Astrocyte of the hippocampus (primary cell): ENCODE measurements around the gene CTIF.

Source experiments
- DNase-seq: peaks from one replicate; pipeline ENCODE4 v3.0.0; 2011; ENCODE audit warnings: low read depth, low spot score

Gene CTIF

DNA sequence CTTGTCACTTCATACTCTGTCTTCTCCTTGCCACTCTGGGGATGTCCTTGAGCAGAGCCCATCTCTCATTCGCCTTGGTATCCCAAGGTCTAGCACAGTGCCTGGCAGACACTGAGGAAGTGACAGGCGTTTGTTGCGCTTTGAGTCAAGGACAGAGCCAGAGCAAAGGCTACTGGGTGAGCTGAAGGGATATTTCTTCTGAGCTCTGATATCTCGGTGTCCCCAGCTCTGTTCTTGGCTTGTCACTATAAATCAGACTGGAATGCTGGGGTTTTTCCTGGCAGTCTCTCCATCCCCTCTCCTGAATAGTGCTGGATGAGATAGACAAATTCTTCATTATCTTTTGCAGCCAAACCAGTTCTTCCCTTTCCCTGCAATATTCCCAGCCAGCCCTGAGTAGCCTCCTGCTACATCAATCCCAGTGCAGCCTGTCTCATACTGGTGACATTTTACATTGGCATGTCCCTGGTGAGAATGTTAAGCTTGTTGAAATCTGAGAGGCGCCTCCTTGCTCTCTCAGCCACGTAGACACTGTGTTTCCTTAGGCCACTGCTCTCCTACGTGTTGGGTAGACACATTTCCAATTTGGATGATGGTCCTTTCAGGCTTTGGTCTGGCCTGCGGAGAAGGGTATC is 61.7 kb downstream of the CTIF start:
- peak; percentile 41 for DNase-seq

DNA sequence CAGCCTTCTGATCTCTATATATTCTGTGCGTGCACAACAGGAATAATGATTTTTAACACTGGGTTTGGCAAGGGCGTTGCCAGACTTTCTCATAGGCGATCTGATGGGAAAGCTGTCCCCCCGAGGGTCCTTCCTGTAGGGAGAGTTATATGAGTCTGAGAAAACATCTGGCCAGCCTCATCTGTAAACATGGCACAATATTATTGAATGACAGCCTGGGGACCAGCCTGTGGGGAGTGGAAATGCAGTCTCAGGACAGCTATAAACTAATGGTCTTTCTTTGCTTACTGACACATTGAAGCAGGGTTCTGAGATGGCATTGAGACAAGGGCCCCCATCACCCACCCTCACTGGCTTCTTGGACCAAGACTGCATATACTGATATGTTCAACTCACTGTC is 62.5 kb downstream of the CTIF start:
- DNase-seq, result no peak

DNA sequence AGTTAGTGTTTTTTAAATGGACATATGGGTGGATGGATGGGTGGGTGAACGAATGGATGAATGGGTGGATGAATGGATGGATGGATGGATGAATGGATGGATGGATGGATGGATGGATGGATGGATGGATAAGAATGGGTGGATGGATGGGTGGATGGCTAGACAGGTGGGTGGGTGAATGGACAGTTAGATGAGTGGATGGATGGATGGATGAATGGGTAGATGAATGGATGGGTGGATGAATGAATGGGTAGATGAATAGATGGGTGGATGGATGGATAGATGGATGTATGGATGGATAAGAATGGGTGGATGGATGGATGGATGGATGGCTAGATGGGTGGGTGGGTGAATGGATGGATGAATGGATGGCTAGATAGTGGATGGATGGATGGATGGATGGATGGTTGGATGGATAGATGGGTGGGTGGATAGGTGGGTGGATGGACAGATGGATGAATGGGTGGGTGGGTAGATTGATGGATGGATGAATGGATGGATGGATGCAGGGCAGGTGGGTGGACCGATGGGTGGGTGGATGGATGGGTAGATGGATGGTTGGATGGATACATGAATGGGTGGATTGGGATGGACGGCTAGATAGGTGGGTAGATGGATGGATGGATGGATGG is 64.0 kb downstream of the CTIF start:
- DNase-seq, result no peak

DNA sequence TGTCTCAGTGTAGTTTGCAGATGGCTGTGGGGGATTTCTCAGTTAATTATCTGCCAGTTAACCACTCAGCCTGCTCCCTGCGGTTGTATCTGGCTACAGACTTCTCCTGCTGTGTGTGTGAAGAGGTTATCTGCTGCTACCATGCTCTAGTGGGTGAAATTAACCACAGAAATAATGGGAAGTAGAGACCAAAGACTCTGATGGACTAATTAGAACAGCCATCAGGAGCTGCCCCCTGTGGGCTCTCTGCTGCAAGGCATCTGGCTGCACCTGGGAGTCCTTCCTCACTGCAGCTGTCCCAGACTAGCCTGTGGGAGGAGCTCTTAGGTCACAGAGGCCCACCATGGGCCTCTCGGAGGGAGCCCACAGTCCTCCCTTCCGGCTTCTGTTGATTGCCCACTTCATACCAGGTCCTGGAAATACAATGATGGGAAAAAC is 66.6 kb downstream of the CTIF start:
- peak; percentile 64 for DNase-seq

DNA sequence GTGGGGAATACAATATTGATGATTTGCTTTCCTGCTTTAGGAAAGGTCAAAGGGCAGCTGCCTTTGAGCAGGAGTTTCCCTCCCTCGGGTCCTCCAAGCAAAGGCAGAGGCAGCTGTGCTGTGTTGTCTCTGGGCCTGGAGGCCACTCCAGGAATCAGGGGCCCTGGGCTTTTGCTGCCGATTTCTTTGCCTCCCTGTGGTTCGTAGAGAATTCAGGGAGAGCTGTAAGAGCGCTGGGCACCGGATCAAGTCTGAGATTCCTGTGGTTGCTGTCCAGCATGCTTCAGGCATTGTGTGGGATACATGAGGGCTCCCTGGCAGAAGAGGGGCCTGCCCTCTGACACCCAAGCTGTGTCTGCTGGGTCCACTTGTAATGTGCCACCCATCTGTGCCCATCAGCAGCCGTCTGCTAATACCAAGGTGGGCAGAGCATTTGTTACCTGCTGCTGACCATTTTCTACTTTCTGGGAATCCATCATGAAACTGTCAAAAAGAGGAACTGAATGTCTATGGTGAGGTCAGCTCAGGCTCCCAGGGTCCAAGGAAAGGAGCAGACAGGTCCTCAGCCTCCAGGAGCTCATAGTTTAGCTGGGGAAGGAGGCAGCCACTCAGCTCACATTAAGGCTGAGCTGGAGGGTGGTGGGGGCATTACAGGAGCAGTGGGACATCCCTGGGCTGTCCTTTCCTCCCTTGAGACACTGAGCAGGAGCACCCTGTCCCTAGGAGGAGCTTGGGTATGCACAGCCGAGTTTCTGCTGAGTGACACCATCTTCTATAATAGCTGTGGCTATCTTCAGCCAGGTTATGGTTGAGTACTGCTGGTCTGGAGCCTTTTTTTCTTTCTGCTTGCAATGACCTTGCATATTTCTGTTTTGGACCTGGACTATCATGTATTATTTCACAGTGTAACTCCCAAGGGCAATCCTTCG is 68.5 kb downstream of the CTIF start:
- DNase-seq, result peak; percentile 98

DNA sequence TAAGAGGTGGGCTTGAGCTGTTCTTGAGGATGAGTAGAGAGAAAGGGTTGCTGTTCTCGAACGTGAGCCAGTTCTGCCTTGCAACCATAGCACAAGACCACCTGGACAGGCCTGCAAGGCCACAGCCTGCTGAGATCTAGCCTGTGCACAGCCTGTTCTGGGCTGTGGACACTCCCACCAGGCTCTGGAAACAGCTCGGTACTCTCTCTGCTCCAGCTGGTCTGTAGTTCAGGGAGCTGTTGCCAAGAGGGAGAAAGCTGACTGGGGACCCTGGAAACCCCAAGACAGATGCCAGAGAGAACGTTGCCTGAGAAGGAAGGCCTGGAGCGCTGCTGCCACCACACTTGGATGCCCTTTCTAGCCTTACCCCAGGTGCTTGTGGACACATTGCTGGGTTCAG is 69.8 kb downstream of the CTIF start:
- DNase-seq, result no peak

DNA sequence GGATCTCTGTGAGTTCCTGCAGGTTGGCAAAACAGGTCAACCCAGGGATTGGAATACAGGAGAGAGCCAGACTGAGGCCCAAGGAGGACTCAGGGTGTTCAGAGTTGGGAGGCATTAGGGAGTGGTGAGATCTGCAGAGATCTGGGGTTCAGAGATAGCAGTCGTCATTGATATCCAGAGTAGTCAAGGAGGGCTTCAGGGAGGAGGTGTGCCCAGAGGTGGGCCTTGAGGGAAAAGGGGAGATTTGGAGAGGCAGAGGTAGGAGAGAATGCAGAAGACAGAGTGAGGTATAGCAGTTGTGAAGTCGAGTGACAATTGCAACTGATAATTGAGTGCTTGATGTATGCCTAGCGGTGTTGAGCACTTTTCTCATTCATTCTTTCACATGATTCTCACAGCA is 70.3 kb downstream of the CTIF start:
- DNase-seq, result no peak

DNA sequence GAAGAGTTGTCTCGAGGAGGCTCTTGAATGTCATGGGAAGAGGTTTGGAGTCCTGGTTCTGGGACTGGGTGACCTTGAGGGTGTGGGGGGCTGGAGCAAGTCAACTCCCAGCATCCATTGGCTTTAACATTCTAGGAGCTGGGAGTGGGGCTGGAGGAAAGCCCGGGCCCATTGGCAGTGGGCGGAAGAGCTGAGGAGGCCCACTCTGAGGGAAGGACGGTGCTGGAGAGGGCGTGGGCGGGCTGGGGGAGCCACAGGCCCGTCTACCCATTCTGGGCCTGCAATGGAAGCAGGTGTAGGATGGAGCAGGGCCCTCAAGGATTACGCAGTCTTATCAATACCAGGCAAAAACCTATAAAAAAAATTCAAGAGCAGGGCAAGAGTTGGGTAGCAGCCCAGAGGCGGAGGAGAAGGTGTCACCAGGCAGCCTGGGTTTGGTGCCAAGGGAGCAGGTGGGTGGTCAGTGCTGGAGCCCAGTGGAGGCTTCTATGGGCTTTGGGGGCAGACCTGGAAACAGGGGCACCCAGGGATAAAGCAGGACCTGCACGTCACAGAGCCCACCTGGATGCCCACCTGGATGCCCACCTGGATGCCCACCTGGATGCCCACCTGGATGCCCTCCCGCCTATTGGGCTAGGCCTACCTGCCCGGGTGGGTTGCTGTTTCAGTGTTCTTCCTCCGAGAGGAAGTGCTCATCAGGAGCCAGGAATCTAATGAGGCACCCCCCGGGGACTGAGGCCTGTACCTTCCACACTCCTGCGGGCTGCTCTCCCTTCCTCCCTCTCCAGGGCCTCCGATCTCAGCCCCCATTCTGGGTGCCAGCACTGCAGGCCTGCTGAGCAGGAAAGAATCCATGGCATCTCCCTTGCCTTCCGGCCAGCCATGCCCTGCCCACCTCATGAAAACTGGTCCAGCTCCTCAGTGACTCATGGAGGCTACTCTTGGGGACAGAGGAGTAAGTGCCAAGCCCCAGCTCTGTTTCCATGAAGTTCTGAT is 71.3 kb downstream of the CTIF start:
- peak; percentile 77 for DNase-seq

DNA sequence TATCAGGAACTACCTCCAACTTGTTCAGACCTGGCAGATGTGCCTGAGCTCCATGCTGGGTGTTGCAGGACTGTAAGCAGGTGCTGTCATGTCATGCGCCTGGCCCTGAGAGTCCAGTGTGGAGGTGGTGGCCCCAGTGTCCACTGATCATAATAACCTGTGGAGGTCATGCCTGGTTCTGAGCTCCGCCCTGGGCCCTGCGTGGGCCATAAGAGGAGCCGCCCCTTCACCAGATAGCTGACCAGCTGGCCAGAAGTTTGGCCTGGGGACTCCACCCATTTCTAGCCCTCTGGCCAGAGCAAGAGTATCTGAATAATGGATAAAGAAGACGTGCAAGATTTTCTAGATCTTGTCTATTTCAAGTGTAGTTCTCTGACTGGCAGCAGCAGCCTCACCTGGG is 72.4 kb downstream of the CTIF start:
- no peak for DNase-seq

DNA sequence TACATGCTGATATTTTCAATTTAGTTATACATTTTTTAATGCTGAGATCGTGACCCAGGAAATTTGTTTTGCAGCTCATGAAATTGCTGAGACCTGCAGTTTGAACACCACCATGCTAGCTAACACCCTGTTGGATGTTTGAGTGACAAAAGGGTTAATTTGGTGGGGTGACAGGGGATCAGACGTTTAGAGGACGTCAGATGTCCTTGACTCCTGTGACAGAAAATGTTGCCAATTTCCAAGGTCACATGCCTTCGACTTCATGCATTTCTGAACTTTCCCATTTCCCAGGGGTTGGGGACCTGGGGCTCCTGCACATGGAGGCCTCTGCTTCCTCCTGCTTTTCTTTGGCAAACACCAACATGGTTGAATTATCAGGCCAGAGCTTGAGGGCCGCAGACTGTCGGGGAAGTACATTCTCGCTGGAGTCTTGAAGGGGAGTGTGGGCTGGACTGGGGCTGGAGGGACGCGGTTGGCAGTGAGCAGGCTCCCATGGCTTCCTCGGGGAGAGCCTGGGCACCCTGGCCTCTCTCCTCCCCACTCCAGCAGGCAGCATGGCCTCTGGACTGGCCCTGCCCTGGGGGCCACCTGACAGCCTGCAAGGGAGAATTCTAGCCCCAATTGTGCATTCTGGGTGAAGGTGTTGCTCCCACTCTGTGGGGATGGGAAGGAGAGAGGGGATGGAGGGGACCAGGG is 73.1 kb downstream of the CTIF start:
- DNase-seq, result no peak

DNA sequence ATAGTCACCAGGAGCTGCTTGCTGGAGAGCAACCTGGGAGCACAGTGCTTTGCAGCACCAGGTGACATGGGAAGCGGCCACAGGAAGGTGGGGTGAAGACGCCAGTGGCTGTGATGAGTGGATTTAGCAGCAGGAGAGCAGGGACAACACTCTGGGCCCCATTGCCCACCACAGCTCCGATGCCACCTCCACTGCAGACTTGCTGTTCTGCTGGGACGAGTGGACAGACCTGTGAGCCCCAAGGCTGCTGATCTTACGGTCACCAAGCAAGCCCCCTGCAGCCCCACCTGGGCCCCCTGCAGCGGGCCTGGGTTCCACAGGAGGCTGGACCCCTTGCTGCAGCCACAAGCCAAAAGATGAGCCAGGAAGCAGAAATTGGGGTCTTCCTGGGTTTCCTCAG is 73.7 kb downstream of the CTIF start:
- DNase-seq, result no peak

DNA sequence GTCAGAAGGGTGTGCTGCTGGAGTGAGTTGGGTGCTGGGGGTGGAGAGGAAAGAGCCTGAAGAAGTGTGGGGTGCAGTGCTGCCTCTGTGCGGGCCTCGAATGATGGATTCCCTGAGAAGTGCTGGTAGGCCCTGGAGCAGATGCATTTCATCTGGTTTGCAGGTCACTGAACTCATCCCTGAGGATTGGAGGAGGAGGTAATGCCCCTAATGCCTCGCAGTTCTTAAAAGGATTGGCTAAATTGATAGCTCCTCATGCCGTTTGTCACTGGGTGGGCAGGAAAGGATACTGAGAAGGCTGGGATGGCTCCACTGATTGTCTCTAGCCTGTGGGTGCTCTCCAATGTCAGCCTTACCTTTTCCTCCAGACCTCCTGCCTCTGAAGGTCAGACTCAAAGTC is 74.1 kb downstream of the CTIF start:
- no peak for DNase-seq

DNA sequence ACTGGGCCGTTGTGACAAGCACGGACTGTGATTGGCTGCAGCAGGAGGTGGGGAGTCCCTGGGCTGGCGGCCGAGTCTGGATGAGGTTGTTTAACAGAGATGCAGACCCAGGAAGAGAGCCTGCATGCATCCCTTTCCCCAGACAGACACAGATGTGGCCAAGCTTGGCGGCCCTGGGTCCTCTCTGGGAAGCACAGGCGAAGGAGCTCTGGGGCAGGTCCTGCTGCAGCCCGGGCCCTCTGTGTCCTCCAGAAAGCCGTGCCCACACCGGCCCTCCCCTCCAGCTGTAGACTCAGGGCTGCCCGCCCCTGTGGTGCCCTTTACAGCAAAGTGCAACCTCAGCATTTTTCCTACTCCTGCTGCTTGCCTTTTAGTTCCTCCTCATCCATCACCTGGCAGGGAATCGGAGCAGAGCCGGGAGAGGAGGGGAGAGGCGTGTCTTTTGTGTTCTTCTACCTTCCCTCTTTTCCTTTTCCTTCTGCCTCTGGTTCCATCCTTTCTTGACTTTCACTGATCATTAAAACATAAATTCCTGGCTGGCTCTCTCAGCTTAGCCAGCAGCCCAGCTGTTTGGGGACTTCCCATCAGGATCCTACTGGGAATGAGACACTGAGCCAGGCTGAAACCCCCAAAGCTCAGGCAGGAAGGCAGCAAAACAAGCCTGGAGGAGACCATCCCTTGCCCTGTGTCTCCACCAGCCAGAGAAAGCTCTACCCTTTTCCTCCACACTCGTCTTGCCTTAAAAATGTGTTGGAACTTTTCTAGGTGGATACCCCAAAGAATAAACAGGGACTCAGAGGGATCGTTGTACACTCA is 75.0 kb downstream of the CTIF start:
- DNase-seq, result peak; percentile 38

DNA sequence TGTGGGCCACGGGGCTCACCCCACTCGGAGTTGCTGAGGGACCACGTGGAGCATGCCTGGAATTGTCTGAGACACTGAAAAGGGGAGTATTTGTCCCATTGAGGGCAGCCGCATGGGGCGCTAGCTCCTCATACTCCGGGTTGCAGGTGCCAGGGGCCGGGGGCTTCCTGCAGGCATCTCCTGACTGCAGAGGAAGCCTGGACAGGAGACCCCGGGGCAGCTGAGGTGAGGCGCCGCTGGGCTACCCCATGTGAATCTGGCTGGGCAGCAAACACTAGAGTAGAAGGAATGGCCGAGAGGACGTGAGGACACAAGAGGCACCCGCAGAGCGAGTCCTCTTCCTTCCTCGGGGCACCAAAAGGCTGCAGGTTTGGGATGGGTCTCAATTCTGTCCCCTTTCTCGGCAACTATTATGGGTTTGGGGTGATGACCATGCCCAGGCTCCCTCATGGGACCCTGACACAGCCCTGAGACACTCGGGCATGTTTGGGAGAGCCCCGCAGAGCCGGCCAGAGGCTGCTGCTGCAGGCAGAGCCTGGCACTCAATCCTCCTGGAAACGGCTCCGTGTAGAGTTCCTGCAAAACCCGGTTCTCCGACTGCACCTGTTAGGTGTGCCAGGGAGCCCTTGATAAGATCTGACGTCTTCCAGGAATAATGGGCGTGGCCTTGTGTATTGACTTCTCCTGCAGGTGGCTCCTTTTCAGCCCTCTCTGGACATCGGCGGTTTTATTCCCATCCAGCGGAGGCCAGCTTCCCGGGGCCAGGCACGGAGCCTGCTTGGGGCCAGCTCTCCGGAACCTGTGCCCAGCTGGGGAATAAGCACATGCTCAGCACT is 77.0 kb downstream of the CTIF start:
- DNase-seq, result no peak

DNA sequence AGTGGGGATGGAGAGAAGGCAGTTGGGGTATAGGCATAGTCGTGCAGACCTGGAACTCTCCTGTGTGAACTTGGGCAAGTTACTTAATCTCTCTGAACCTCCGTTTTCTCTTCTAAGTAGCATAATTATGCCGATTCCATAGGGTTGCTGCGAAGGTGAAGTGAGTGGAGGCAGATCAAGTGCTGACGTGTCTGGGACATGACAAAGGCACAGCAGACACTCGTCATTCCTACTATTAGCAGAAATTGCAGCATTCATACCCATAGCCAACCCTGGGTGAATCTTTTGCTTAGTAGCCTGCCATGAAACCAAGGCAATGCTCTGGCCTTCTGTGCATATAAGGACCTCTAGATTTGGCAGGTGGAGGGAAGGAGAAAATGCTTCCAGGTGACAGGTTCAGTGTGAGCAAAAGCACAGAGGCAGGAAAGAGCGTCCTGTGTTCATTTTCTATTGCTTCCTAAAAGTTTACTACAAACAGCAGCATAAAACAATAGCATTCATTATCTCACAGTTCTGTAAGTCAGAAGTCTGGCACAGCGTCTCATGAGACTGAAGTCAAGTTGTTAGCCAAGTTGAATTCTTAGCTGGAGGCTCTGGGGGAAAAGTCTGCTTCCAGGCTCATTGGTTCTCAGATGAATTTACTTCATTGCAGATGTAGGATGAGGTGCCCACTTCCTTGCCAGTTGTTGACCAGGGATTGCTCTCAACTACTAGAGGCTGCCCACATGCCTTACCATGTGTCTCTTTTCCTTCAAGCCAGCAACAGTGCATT is 77.8 kb downstream of the CTIF start:
- DNase-seq, result no peak

DNA sequence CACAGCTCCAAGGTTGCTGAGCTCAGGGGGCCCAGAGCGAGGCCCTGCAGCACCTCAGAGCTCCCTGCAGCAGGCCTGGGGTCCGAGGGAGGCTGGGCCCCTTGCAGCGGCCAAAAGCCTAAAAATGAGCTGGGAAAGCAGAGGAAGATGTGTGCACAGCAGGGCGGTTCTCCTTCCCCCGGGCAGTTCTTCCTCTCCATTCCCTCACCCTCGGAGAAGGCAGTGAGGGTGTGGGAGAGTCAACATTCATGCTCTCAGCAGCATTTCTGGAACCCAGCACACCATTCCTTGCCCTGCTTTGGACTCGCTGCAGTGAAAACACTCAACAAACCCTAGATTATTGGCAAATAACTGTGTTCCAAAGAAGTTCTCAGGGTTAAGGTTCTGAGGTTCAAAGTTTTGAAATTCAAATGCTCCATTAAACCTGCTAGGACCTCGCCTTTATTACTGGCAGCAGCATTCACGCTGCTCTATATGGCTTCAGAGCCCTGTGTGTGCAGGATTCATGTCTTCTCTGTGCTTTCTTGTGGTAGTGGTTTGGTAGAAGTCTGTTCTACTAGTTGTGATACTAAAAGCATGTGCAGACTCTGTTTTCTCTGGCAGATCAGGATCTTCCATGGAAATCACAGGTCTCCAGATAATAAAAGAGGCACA is 79.1 kb downstream of the CTIF start:
- DNase-seq, result no peak

DNA sequence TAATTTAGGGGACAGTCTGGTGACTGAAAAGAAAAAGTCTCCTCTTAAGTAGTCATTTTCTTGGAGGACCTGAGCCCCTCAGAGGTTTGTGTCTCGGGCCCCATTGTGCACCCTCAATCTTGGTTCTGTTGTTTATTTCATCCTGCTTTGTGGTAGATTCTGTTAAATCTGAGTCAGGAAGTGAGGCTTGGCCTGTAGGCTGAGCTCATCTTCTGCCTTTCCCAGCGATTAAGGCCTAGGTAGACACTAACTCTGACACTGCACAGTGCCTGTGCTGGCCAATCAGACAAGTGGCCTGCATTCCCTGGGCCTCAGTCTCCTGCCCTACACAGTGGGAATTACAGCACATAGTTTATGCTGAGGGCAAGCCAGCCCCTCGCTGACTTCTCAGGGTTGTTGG is 80.2 kb downstream of the CTIF start:
- DNase-seq, result no peak

DNA sequence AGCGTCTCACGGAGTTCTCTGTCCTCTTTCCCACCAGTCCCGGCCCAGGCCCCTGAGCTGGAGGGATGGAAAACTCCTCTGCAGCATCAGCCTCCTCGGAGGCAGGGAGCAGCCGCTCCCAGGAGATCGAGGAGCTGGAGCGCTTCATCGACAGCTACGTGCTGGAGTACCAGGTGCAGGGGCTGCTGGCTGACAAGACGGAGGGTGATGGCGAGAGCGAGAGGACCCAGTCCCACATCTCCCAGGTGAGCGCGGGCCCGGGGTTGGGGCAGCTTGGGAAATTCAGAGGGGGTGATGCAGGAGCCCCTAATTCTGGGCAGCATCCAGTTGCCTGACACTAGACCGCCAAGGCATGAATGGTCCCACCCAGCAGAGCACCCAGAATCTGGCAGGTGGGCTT is 80.7 kb downstream of the CTIF start:
- DNase-seq, result no peak
